GM10847 (cell line): Measurements from ENCODE around the gene MOCOS.

ENCODE experiments used
- POLR2A ChIP-seq: IDR thresholded peaks from 2 replicates; pipeline ENCODE4 v1.6.1; 2011; ENCODE audit not compliant: insufficient read length; ENCODE audit errors: extremely low read depth

Gene MOCOS

GRCh38 chr18:36215577-36215976 is 28.3 kb downstream of the MOCOS start:
- no peak for TF ChIP-seq POLR2A

DNA sequence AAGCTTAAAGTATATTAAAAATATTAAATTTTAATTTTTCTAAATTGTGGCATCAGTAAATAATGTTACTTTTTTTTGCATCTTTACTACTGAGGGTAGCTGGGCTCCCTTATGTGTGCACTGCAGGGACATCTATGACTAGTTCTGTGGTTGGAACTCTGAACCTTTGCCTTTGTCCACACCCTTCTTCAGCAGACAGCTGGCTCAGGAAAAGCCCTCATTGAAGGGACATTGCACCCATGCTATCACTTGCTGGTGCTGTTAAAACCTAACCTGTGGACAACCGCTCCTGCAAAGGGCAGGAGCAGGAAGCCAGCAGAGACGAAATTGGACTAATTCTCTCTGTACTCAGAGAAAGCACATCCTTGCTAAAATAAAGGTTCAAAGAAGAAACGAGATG is 30.1 kb downstream of the MOCOS start:
- TF ChIP-seq POLR2A, result no peak

DNA sequence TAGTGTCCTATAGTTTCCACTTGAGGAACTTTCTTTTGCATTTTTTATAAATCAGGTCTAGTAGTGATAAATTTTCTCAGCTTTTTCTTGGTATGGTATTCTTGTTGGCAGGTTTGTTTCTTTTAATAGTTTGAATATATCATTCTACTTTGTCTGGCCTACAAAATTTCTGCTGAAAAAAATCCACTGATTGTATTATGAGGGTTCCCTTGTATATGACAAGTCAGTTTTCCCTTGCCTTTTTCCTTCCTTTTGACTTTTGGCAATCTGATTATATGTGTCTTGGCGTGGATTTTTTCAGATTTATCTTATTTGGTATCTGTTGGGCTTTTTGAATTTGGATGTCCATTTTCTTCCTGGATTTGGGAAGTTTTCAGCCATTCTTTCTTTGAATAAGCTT is 41.9 kb downstream of the MOCOS start:
- no peak for TF ChIP-seq POLR2A

DNA sequence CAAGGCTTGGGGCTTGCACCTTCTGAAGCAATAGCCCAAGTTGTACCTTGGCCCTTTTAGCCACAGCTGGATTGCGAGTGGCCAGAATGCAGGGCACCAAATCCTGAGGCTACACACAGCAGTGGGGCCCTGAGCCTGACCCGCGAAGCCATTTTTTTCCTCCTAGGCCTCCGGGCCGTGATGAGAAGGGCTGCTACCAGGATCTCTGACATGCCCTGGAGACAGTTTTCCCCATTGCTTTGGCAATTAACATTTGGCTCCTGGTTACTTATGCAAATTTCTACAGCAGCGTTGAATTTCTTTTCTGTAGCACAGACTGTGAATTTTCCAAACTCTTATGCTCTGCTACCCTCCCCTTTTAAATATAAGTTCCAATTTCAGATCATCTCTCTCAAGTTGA is 54.5 kb downstream of the MOCOS start:
- TF ChIP-seq POLR2A, result no peak

DNA sequence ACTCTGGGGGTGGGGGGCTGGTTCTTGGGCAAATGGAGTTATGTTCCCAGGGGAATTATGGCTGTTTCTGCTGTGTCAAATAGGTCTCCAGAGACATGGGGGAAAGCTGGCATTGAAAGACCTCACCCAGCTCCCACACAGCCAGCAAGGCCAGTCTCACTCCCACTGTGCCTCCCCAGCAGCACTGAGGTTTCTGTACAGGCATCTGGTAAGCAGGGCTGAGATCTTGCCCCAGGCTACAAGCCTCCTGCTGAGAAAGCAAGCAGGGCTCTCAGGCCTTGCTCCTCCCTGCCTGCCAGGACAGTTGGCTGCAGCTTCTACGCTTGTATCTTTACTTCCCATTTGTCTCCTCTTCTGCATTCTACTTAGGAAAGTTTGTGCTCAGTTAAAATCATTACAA is 59.7 kb downstream of the MOCOS start:
- no peak for TF ChIP-seq POLR2A

DNA sequence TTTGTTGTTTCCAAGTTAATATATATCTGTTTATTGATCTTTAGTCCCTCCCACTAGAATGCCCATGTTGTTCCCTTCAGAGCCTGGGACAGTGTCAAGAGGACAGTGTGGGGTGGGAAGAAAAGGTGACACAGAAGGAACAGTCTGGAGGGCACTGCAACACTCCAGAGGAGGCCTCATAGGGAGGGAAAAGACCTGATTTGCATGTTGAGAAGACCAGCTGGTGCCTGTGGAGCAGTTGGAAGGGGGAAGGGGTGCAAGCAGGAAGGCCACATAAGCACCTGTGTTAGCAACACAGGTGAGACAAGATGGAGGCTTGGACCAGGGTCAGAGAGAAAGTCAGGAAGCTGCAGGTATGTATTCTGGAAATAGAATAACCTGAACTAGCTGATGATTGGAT is 62.1 kb downstream of the MOCOS start:
- no peak for TF ChIP-seq POLR2A

DNA sequence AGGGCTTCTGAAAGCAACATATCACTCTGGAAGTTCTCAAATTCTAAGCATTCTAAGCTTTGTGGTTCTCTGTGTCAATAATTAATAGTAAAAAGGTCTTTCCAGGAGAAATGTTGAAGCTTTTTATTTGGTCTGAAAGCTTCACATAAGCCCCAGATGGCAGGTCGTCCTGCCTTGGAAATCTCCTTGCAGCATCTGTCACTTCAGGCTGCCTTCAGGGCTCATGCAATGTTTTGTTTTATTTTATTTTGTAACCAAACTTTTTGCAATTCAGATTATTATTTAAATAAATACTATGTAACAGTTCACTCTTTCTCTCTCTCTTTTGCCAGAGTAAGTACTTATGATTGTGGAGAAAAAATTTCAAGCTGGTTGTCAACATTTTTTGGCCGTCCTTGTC is 63.5 kb downstream of the MOCOS start:
- no peak for TF ChIP-seq POLR2A

- TF ChIP-seq POLR2A, result no peak
Measured at GRCh38 chr18:36255072-36255698, 67.9 kb downstream of the MOCOS start.

GRCh38 chr18:36256094-36256493 is 68.8 kb downstream of the MOCOS start:
- no peak for TF ChIP-seq POLR2A

GRCh38 chr18:36262971-36263370 is 75.7 kb downstream of the MOCOS start:
- TF ChIP-seq POLR2A, result no peak

GRCh38 chr18:36264283-36264682 is 77.0 kb downstream of the MOCOS start:
- no peak for TF ChIP-seq POLR2A

DNA sequence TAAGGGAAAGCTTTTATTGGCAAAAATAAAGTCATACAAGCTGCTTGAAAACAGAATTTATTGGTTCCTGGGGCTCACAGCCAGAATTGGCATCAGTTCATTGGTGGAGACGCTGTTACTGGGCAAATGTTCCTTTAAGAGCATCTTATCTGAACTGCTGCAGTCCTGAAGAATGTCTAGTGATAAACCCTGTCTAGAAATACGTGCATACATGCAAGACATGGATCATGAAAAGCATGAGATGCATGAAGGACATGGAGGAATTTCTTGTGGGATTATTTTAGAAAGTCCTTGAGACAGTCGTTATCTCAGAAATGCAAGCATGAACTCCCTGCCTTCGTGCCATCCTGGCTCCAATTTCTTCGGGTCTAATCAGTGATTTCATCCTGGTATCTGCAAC is 77.7 kb downstream of the MOCOS start:
- no peak for TF ChIP-seq POLR2A

DNA sequence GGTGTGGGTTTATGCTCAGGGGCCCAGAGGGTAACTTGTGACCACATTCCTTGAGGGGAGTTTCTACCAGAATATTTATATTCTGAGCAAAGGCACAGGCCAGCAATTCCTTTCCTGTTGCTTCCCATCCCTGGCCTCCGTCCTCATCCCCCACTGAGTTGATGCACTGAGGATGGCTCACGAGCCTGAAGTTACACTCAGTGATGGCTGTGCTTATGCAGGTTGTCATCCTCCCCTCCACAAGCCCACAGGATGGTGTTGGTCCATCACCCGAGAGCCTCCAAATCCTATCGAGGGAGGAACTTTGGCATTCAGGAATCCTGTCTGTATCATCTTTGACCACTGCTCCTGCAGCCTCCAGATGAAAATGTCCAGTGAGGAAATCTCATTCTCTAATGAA is 81.9 kb downstream of the MOCOS start:
- TF ChIP-seq POLR2A, result no peak

GRCh38 chr18:36271153-36271552 is 83.9 kb downstream of the MOCOS start:
- no peak for TF ChIP-seq POLR2A

DNA sequence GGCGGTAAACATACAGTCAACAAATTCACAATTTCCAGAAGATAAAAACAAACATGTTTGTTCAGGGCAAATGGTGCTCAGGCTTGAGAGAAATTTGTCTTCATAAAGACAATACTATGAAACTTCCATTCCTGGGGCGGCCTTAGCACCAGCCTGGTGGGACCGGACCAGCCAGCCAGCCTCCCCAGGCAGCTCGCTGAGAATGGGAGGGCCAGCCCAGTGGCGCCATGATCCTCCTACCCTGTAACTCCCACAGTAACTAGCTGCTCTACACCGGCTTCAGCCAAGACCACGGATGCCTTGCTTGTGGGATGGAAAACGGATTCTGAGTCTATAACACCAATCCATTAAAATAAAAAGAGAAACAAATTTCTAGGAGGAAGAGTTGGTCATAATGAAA is 86.0 kb downstream of the MOCOS start:
- no peak for TF ChIP-seq POLR2A

DNA sequence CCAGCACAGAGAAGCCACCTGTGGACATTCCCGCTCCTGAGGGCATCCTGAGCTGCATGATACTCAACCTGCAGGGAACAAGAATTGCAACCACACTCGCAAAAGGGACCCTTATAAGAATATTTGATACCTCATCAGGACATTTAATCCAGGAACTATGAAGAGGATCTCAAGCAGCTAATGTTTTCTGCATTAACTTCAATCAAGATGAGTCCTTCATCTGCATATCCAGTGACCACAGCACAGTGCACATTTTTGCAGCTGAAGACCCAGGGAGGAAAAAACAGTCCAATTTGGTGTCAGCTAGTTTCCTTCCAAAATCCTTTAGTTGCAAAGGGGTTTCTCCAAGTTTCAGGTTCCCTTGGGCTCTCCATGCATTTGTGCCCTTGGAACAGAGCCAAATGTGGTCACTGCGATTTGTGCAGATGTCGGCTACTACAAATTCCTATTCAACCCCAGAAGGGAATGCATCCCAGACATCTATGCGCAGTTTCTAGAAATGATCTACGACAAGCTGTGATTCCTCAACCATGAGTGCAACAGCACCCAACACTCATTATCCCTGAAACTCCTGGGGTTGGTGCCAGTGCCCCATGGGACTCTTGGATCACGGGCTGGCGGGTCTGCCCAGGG is 86.9 kb downstream of the MOCOS start:
- no peak for TF ChIP-seq POLR2A

DNA sequence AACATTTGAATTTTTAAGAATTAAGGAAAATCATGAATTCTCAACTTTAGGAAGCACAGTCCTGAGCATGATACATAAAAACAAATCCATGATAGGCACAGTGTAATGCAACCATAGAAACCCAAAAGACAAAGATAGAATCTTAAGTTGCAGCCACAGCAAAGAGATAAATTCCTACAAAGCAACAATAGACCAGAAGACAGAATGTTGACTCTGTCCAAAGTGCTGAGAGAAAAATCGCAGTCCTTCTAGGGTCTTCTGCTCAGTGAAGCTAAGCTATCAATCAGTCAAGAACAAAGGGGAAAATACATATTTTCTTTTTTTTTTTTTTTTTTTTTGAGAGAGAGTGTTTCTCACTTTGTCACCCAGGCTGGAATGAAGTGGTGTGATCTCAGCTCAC is 88.3 kb downstream of the MOCOS start:
- TF ChIP-seq POLR2A, result no peak
